ENCODE data around the gene LZTS2. TPM values are rescaled to one million over a fixed set of nuclear protein-coding genes. Genes with fewer than 3 reads are reported as not detected.

The LZTS2 gene
- total RNA-seq, 2 donors from 2014 or later = 29.7 to 38.4 TPM

DNA sequence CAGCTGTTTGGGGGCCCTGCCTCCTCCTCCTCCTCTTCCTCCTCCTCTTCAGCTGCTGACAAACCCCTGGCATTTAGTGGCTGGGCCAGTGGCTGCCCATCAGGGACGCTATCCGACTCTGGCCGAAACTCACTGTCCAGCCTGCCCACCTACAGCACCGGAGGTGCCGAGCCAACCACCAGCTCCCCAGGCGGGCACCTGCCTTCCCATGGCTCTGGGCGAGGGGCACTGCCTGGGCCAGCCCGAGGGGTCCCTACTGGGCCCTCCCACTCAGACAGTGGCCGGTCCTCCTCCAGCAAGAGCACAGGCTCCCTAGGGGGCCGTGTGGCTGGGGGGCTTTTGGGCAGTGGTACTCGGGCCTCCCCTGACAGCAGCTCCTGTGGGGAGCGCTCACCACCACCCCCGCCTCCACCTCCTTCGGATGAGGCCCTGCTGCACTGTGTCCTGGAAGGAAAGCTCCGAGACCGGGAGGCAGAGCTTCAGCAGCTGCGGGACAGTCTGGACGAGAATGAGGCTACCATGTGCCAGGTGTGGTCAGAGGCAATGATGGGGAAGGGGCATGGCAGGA is 4.1 kb downstream of the LZTS2 start:
- Histone ChIP-seq H3K27ac (no peak overlapping the region), H3K36me3 (replicated peaks in 1 of 2; ENCODE audit: insufficient read depth in 1 of 2, low read depth in 2 of 2) (peaks cover 4 to 5% of the 10 kb centered on the region in 2 donors)

DNA sequence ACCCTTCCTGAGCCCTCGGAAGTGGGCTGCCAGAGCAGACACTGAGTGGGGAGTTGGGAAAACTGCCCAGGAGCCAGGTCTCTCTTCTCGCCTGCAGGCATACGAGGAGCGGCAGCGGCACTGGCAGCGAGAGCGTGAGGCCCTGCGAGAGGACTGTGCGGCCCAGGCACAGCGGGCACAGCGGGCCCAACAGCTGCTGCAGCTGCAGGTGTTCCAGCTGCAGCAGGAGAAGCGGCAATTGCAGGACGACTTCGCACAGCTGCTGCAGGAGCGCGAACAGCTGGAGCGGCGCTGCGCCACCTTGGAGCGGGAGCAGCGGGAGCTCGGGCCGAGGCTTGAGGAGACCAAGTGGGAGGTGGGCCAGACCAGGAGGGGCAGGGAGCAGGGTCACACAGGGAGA is 5.8 kb downstream of the LZTS2 start:
- peaks cover 22% of the 10 kb centered on the region for H3K4me1 ChIP-seq
- TF ChIP-seq, protein P1, sequence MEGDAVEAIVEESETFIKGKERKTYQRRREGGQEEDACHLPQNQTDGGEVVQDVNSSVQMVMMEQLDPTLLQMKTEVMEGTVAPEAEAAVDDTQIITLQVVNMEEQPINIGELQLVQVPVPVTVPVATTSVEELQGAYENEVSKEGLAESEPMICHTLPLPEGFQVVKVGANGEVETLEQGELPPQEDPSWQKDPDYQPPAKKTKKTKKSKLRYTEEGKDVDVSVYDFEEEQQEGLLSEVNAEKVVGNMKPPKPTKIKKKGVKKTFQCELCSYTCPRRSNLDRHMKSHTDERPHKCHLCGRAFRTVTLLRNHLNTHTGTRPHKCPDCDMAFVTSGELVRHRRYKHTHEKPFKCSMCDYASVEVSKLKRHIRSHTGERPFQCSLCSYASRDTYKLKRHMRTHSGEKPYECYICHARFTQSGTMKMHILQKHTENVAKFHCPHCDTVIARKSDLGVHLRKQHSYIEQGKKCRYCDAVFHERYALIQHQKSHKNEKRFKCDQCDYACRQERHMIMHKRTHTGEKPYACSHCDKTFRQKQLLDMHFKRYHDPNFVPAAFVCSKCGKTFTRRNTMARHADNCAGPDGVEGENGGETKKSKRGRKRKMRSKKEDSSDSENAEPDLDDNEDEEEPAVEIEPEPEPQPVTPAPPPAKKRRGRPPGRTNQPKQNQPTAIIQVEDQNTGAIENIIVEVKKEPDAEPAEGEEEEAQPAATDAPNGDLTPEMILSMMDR (IDR thresholded peaks at IDR 0.05) = no peak
- no peak for TF ChIP-seq POLR2A (IDR thresholded peaks at IDR 0.05)
- DNase-seq = no peak

More for the DNA sequence above, 4.1 kb downstream of the LZTS2 start:
- TF ChIP-seq POLR2A (IDR thresholded peaks at IDR 0.05) = no peak
- TF ChIP-seq, protein P1 (IDR thresholded peaks at IDR 0.05) = no peak
- Histone ChIP-seq H3K9me3 (no peaks in the 10 kb centered on the region), H3K4me3 (no peak overlapping the region), H3K27me3 (no peaks in the 10 kb centered on the region), H3K4me1 (peaks cover 31% of the 10 kb centered on the region)
- WGBS, 2 donors = 95% methylated on average over 17 of the region's 18 CpGs; no CpG with 5 or more reads in 1 of the 2 donors
- ATAC-seq = no peak
- intact Hi-C loops (cut with DNase I) = no loop called here
- DNase-seq = no peak

DNA sequence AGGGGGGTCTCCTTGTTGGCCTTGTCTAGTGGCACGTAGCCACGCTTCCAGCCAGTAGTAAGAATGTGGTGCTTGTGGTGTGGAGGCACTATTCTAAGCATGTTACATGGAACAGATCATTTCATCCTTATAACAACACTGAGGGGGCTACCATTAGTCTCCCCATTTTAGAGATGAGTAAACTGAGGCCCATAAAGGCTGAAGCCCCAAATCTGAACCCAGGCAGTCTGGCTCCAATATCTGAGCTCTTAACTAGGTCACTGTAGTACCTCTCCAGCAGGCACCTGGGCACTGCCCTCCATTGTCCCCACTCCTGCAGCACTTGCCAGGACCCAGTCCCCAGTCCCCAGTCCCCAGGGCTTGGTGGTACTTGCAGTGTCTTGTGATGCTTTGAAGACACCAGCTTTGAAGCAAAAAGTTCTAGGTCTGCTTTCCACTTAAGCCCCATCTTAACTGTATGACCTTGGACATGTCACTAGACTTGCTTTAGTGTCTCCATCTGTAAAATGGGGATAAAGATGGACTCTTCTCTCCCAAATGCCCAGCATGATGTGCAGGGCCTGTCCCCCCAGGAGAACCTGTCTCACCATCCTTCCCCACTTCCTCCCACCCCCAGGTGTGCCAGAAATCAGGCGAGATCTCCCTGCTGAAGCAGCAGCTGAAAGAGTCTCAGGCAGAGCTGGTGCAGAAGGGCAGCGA is 6.4 kb downstream of the LZTS2 start:
- 91 to 92% methylated on average over 2 to 4 of the region's 4 CpGs for WGBS, 2 donors
- Histone ChIP-seq H3K4me1 (peaks cover 15% of the 10 kb centered on the region), H3K4me3 (no peak overlapping the region), H3K27ac (no peak overlapping the region), H3K9me3 (no peaks in the 10 kb centered on the region), H3K36me3 (replicated peaks in 1 of 2; ENCODE audit: insufficient read depth in 1 of 2, low read depth in 2 of 2) (peaks cover 4 to 5% of the 10 kb centered on the region in 2 donors), H3K27me3 (no peaks in the 10 kb centered on the region)
- no peak for ATAC-seq
- TF ChIP-seq POLR2A (IDR thresholded peaks at IDR 0.05) = no peak
- TF ChIP-seq, protein P1 (IDR thresholded peaks at IDR 0.05) = no peak
- intact Hi-C loops (cut with DNase I) = no loop called here
- no peak for DNase-seq

More for the DNA sequence above, 5.8 kb downstream of the LZTS2 start:
- H3K9me3 ChIP-seq = no peaks in the 10 kb centered on the region
- H3K27me3 ChIP-seq = no peaks in the 10 kb centered on the region
- H3K4me3 ChIP-seq = no peak overlapping the region
- WGBS, 2 donors = 86 to 90% methylated on average over 22 to 23 of the region's 23 CpGs
- no peak for ATAC-seq
- no peak overlapping the region for H3K27ac ChIP-seq
- intact Hi-C loops (cut with DNase I) = no loop called here
- H3K36me3 ChIP-seq (replicated peaks in 1 of 2; ENCODE audit: insufficient read depth in 1 of 2, low read depth in 2 of 2) = peaks cover 4 to 5% of the 10 kb centered on the region in 2 donors

DNA sequence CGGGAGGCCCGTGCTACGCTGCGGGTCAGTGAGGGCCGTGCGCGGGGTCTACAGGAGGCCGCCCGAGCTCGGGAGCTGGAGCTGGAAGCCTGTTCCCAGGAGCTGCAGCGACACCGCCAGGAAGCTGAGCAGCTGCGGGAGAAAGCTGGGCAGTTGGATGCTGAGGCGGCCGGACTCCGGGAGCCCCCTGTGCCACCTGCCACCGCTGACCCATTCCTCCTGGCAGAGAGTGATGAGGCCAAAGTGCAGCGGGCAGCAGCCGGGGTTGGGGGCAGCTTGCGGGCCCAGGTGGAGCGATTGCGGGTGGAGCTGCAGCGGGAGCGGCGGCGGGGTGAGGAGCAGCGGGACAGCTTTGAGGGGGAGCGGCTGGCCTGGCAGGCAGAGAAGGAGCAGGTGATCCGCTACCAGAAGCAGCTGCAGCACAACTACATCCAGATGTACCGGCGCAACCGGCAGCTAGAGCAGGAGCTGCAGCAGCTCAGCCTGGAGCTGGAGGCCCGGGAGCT is 7.0 kb downstream of the LZTS2 start:
- no peak for DNase-seq
- intact Hi-C loops (cut with DNase I) = no loop called here
- H3K36me3 ChIP-seq (replicated peaks in 1 of 2; ENCODE audit: insufficient read depth in 1 of 2, low read depth in 2 of 2) = peaks cover 4 to 5% of the 10 kb centered on the region in 2 donors

More for the DNA sequence above, 7.0 kb downstream of the LZTS2 start:
- Histone ChIP-seq H3K9me3 (no peaks in the 10 kb centered on the region), H3K4me1 (peaks cover 9% of the 10 kb centered on the region), H3K27ac (no peak overlapping the region), H3K4me3 (no peak overlapping the region), H3K27me3 (no peaks in the 10 kb centered on the region)
- WGBS, 2 donors = 86 to 92% methylated on average over 22 to 26 of the region's 33 CpGs
- ATAC-seq = no peak
- TF ChIP-seq, protein P1 (IDR thresholded peaks at IDR 0.05) = no peak
- no peak for TF ChIP-seq POLR2A (IDR thresholded peaks at IDR 0.05)
